Measurements from ENCODE around the gene TPTE.
"Not testable (repeated sequence)": the region's sequence is repeated elsewhere in the genome, so short reads cannot be mapped to it uniquely, and the experiment has no call there.

DNA sequence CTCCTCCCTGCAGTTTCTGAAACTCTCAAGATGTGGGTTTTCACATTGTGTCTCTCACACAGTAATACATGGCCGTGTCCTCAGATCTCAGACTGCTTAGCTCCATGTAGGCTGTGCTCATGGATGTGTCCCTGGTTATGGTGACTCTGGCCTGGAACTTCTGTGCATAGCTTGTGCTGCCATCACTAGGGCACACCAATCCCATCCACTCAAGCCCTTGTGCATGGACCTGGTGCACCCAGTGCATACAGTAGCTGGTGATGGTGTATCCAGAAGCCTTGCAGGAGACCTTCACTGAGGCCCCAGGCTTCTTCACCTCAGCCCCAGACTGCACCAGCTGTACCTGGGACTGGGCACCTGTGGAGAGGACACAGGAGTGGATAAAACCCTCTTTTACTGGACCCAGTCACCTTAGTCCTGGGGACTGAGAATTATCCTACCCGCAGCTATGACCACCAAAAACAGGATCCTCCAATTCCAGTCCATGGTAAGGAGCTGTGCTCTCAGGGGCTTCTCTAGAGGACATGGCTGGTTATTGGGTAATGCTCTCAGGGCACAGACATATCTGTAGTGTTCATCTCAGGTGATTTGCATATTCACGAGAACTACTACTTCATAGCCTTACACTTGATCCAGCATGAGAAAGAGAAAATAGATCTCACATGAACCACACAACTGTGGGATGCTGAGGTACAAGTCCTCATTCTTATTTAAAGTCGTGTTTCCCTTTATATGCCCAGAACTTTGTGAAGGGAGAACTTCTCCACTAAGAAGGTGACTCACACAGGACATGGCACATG is 128.2 kb downstream of the TPTE start:
- not testable (repeated sequence) for TF ChIP-seq CTCF (conservative IDR thresholded peaks at IDR 0.05); ZFX (IDR thresholded peaks at IDR 0.05)
